ENCODE data around the gene ZC3H6. TPM values are rescaled to one million over a fixed set of nuclear protein-coding genes. Genes with fewer than 3 reads are reported as not detected.
"Not testable (repeated sequence)": the region's sequence is repeated elsewhere in the genome, so short reads cannot be mapped to it uniquely, and the experiment has no call there.

Gene ZC3H6
- polyA plus RNA-seq, 1 donor, result 9.9 TPM

- DNase-seq, result no peak
Measured at GRCh38 chr2:112277596-112278220, 2.3 kb downstream of the ZC3H6 start.

DNA sequence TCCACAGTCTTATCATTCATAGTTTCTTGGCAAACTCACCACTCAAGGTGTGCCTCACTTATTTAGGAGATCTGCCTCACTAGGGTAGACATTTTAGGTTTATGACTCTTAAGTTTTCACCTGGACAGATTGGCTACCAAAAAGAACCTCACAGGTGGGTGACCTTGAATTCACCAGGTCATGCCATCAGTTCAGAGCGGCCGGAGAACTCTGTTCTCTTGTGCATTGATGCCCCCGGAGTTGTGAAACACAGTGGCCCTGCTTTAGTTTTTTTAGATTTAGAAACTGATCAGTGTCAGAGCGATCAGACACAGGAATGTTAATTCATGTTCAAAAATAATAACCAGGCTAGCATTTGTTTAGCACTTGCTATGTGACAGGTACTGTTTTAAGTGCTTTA, 6.7 kb downstream of the ZC3H6 start:
- not testable (repeated sequence) for DNase-seq

- not testable (repeated sequence) for DNase-seq
Measured at GRCh38 chr2:112283535-112283934, 8.1 kb downstream of the ZC3H6 start.

- DNase-seq, result no peak
Measured at GRCh38 chr2:112290088-112290487, 14.7 kb downstream of the ZC3H6 start.

DNA sequence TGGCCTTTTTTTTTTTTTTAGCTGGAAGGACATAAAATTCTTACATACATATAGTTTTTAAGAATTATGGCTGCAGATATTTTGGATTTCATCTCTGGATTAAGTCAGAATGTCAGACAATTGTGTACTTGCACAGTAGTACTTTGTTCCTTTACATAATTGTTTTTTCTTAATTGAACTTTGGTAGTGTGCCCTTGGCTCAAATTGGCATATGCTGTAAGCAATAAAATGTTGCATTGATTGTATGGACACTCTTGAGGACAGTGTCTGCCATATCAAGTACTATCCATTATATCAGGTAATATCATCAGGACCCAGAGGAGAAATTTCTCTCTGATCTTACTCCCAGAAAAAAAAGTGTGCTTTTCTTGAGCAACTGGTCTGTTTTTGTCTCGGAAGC, 15.3 kb downstream of the ZC3H6 start:
- DNase-seq, result no peak

DNA sequence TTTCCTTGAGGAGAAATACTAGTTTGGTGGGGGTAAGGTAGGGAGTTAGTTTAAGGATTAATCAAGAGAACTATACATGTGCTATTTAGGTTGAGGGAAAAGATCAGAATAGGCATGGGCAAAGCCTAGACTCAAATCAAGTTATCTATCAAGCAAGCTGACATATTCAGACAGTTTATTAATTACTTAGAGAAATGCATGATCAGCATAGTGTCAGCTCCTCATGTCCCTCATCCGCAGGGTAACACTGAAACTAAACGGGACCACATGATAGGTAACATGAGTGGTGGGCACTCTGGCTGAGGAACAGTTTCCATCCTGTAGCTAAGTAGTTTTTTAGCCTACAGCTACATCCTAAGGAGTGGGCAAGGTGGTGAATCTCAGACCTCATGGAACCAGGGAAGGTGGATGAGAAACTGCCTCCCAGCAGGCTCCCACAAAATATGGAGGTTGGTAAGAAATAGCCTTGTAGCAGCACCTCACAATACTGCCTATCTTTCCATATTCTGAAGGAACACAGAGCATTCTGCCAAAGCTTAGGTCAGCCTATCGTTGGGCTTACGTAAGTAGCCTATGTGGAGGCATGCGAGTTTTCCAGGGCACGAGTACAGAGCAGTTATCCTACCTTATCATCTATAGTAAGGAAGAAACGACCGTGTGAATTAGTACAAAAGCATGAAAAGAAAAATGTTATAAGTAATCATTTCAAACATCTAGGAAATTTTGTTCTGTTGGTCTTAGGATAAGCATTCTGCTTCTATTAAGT, 18.4 kb downstream of the ZC3H6 start:
- DNase-seq, result no peak

GRCh38 chr2:112295407-112296078, 20.1 kb downstream of the ZC3H6 start:
- DNase-seq, result no peak

- DNase-seq, result no peak
Measured at GRCh38 chr2:112296407-112296806, 21.0 kb downstream of the ZC3H6 start.

DNA sequence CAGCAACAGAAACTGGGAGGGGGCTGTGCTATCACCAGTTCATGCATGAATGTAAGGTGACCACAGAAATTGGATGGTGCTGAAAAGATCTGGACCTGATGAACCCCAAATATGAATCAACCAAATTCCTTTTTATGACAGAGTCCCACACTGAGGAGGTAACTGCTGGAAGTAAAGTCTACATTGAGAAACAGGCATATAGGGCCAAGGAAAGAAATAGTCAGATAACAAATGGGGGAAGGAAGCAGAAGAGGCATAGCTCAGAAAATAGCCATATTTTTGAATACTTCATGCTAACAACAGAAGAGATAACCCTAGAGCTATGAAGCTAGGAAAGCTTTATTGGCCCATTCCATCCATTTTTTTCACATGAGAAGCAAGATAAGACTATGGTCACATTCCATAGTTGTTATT, 25.8 kb downstream of the ZC3H6 start:
- DNase-seq, result no peak

GRCh38 chr2:112301973-112302372, 26.6 kb downstream of the ZC3H6 start:
- no peak for DNase-seq

- no peak for DNase-seq
Measured at GRCh38 chr2:112304298-112304941, 29.0 kb downstream of the ZC3H6 start.

- DNase-seq, result no peak
Measured at GRCh38 chr2:112305132-112305531, 29.7 kb downstream of the ZC3H6 start.

DNA sequence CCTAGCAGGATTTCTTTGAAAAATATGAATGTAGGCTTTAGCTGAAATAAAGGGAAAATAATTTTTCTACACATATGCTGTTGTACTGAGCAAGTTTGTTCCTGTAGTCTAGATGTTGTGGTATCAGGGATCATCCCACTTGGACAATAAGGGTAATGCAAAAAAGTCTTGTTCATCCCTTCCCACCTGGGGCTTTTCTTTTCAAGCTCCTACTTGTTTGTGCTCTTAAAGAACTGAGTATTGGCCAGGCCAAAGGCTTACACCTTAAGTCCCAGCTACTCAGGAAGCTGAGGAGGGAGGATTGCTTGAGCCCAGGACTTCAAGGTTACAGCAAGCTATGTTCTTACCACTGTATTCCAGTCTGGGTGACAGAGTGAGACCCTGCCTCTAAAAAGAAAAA, 35.5 kb downstream of the ZC3H6 start:
- DNase-seq, result no peak

DNA sequence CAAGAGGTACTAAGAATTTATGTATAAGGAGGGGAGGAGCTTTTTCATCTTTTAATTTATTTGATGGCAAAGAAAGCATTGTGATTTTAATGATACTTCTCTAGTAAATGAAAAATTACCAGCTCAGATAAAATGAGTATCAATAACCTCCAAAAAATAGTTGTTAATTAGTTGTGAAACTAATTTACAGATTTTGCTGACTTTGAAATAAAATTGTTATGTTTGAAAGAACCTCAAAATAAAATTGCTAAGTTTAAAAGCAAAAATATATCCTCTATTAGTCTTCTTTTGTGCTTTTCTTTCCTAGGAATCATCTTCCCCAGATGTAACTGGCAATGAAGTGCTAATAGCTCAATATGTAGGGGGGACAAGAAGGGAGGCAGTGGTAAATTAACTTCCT, 36.5 kb downstream of the ZC3H6 start:
- DNase-seq, result no peak

DNA sequence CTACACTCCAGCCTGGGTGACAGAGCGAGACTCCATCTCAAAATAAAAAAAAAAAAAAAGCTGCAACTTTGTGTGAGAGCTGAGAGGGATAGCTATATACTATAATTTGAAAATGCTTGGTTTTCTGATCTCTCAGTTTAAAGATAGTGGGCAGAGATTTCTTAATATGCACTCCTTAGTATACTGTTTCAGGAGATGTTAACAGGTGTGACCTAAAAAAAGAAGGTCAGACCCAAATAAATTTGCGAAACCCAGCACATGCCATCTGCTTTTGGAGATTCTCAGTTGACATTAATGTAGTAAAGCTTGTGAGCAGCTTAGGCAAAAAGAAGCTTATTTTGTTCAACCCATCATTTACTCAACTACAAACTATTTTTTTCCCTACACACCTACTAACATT, 37.4 kb downstream of the ZC3H6 start:
- no peak for DNase-seq

GRCh38 chr2:112314856-112315255, 39.5 kb downstream of the ZC3H6 start:
- DNase-seq, result no peak

DNA sequence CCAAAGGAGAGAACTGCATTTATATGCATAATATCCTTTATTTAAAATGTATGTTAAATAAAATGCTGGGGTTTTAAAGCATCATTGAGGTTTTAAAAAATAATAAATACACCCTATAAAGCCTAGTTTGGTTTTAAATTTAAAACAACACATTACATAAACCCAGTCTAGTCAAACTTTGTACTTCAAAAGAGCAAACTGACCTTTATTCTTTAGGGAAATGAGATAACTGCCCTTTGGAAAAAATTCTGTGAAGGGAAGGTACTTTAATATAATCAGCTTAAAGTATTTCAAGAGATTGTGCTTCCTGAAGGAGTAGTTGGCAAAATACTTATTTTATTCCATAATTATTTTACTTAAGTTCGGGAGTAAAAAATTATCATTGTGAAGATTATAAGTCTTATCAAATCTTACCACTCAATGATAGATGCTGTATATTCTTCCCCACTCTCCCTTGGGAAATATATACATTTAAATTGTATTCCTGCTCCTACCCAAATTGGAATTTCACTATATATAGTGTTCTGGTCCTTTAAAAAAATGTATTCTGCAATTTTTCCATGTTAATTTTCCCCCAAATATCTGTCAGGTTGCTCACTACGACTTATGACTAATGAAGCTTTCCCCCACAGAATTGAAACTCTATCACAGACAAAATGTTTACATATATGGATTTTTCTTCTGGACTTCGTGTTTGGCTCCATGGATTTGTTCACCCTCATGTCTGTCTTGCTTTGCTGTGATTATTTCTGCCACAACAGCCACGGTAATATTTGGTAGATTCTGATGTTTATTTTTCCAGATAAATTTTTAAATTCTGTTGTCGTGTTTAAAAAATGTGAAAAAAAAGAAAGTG, 42.1 kb downstream of the ZC3H6 start:
- DNase-seq, result no peak

- DNase-seq, result no peak
Measured at GRCh38 chr2:112318515-112318914, 43.1 kb downstream of the ZC3H6 start.

- DNase-seq, result no peak
Measured at GRCh38 chr2:112321375-112322320, 46.3 kb downstream of the ZC3H6 start.

DNA sequence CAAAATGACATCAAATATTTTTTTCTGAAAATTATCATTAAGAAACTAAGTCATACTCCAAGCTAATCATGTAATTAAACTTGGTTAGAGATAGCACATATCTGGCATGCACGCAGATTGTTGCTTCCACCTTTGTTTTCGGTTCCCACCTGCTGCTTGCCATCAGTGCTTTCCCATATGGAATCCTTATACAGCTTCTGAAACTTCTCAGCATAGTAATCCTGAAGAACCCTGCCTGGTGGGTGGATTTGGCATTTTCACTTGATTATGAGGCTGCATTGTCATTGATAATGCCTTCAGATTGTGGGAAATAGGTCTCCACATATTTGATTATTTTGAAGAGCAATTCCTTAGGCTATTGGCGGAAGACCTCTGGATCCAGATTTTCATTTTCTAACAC, 47.5 kb downstream of the ZC3H6 start:
- DNase-seq, result no peak
